KMS-11 (cell line): ENCODE results near the gene MXRA7.

ENCODE experiments used
- H2AFZ ChIP-seq: fragments of 200-600 bp; sonication (generic); 2 replicates; pipeline ENCODE4 v1.6.1; 2016; ENCODE audit warnings: antibody characterized with exemption, mixed run types, low read depth
- H3K27ac ChIP-seq: fragments of 200-600 bp; sonication (generic); 2 replicates; pipeline ENCODE4 v1.6.1; 2016; ENCODE audit warnings: mild to moderate bottlenecking, mixed run types
- H3K27me3 ChIP-seq: fragments of 200-600 bp; sonication (generic); 2 replicates; pipeline ENCODE4 v1.6.1; 2017; ENCODE audit warnings: mild to moderate bottlenecking, low read depth, mixed run types, moderate library complexity; ENCODE audit not compliant: insufficient read depth
- H3K36me3 ChIP-seq: fragments of 200-600 bp; sonication (generic); 2 replicates; pipeline ENCODE4 v1.6.1; 2017; ENCODE audit warnings: mild to moderate bottlenecking, mixed run types; ENCODE audit not compliant: insufficient read depth
- H3K4me1 ChIP-seq: fragments of 200-600 bp; sonication (generic); 2 replicates; pipeline ENCODE4 v1.6.1; 2016; ENCODE audit warnings: mild to moderate bottlenecking, low read depth, mixed run types; ENCODE audit not compliant: poor library complexity, severe bottlenecking
- H3K4me2 ChIP-seq: fragments of 200-600 bp; sonication (generic); 2 replicates; pipeline ENCODE4 v1.7.0; 2016; ENCODE audit warnings: mild to moderate bottlenecking, mixed run types
- H3K4me3 ChIP-seq: fragments of 200-600 bp; sonication (generic); IDR thresholded peaks from 2 replicates; pipeline ENCODE4 v1.6.1; 2017; ENCODE audit warnings: low read depth, low read length, mixed read lengths; ENCODE audit not compliant: insufficient read depth
- H3K79me2 ChIP-seq: fragments of 200-600 bp; sonication (generic); 2 replicates; pipeline ENCODE4 v1.6.1; 2016; ENCODE audit warnings: low read depth, mixed run types; ENCODE audit not compliant: insufficient read depth
- H3K9ac ChIP-seq: fragments of 200-600 bp; sonication (generic); 2 replicates; pipeline ENCODE4 v1.6.1; 2016; ENCODE audit warnings: mild to moderate bottlenecking, mixed run types
- H4K20me1 ChIP-seq: fragments of 200-600 bp; sonication (generic); 2 replicates; pipeline ENCODE4 v1.6.1; 2016; ENCODE audit warnings: mild to moderate bottlenecking, mixed run types; ENCODE audit not compliant: insufficient read depth
- TF ChIP-seq, protein P1 (sequence below): fragments of 200-600 bp; sonication (generic); conservative IDR thresholded peaks from 2 replicates; pipeline ENCODE4 v1.6.1; 2017; ENCODE audit warnings: low read depth, mild to moderate bottlenecking, antibody characterized with exemption, low read length, moderate library complexity, mixed read lengths

Gene MXRA7

DNA sequence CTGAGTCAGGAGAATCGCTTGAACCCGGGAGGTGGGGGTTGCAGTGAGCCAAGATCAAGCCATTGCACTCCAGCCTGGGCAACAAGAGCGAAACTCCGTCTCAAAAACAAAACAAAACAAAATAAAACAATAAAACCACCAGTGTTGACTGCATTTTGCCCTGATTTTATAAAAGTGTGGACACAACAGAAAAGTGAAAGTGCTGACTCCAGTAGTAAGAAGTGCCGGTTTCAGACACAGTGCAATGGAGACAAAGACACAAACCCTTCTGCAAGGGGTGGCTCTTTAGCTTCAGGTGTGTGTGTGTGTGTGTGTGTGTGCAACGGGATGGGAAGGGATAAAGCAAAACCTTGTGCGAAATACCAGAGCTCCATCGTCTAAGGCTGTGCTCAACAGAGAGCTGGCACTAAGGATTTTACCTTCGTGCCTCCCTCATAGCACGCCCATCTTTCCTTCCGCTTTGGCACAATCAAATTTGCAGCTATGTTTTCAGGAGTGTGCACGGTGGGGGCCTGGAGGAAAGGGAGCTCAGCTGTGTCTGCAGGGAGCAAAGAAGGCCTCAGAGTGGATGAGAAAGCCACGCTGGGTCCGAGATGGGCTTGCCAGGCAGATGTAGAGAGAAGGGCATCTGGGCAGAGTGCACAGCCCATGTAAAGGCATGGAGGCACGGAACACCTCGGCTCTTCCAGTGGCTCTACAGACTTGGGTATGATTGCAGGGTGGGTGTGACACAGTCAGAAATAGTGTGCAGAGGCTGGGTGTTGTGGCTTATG lies 15.5 kb downstream of the MXRA7 start:
- H3K79me2 ChIP-seq: no peaks in the 10 kb centered on the region
- peak overlapping the region; percentile 9 for H3K4me2 ChIP-seq
- H3K4me3 ChIP-seq: no peak overlapping the region
- no peak overlapping the region for H2AFZ ChIP-seq
- no peaks in the 10 kb centered on the region for H3K27me3 ChIP-seq
- peaks cover 24% of the 10 kb centered on the region for H3K4me1 ChIP-seq
- TF ChIP-seq, protein P1, sequence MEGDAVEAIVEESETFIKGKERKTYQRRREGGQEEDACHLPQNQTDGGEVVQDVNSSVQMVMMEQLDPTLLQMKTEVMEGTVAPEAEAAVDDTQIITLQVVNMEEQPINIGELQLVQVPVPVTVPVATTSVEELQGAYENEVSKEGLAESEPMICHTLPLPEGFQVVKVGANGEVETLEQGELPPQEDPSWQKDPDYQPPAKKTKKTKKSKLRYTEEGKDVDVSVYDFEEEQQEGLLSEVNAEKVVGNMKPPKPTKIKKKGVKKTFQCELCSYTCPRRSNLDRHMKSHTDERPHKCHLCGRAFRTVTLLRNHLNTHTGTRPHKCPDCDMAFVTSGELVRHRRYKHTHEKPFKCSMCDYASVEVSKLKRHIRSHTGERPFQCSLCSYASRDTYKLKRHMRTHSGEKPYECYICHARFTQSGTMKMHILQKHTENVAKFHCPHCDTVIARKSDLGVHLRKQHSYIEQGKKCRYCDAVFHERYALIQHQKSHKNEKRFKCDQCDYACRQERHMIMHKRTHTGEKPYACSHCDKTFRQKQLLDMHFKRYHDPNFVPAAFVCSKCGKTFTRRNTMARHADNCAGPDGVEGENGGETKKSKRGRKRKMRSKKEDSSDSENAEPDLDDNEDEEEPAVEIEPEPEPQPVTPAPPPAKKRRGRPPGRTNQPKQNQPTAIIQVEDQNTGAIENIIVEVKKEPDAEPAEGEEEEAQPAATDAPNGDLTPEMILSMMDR: no peak
- no peaks in the 10 kb centered on the region for H4K20me1 ChIP-seq
- H3K9ac ChIP-seq: no peak overlapping the region
- no peaks in the 10 kb centered on the region for H3K36me3 ChIP-seq
- H3K27ac ChIP-seq: no peak overlapping the region

DNA sequence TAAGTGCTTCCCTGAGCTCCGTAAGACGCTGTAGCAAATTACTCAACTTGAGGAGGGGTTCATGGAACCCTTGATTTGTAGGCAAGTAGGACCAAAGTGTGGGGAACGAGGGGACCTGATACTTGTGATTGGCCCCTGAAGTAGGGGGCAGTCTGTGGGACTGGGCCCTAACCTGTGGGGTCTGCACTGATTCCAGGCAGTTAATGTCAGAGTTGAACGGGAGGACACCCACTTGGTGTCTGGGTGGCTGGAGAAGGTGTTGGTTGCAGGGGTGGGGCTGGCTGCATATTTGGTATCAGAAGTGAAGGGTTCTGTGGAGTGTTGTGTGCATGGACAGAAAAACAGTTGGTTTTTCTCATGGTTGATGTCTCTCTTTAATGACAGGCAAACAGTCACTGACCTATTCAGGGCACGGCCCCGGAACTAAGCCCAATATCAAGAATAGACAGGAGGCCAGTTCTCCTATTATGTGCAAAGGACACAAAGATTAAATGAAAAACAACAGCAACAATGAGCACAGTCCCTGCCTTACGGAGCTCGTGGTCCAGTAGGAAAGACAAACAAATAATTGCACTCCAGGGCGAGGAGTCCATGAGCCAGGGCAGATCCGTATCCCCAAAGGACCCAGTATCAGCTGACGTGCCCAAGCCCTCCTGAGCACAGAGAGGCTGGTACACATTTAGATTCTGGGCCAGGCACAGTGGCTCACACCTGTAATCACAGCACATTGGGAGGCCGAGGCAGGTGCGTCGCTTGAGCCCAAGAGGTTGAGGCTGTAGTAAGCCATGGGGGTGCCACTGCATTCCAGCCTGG lies 19.2 kb downstream of the MXRA7 start:
- TF ChIP-seq, protein P1: no peak
- Histone ChIP-seq H3K4me1 (peaks cover 24% of the 10 kb centered on the region), H4K20me1 (no peaks in the 10 kb centered on the region), H3K4me2 (no peak overlapping the region), H3K9ac (no peak overlapping the region), H3K36me3 (no peaks in the 10 kb centered on the region), H3K27ac (no peak overlapping the region), H3K27me3 (no peaks in the 10 kb centered on the region), H3K4me3 (no peak overlapping the region), H3K79me2 (no peaks in the 10 kb centered on the region), H2AFZ (no peak overlapping the region)

DNA sequence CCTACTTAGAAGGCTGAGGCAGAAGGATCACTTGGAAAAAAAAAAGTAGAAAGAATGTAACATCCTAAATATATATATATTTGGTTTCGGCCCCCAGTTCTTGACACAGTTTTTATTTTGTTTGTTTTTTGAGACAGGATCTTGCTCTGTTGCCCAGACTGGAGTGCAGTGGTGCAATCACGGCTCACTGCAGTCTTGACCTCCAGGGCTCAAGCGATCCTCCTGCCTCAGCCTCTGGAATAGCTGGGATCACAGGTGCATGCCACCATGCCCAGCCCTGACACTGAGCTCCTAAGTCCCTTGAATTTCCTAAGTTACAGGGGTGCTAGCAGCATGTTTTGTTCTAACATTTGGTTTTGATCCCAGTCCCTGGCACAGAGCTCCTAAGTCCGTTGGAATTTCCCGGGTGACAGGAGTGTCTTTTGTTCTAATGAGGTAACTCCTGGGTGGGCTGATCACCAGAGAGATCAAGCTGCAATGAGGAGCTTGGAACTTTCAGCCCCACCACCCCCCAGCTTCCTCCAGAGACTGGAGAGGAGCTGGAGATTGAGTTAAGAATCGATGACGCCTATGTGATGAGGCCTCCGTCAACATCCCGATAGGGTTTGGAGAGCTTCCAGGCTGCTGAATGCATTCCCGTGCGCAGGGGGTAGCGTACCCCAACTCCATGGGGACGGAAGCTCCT lies 20.0 kb downstream of the MXRA7 start:
- Histone ChIP-seq H4K20me1 (no peaks in the 10 kb centered on the region), H3K27ac (no peak overlapping the region), H3K4me1 (peaks cover 17% of the 10 kb centered on the region), H3K4me2 (no peak overlapping the region), H3K9ac (no peak overlapping the region), H2AFZ (no peak overlapping the region), H3K79me2 (no peaks in the 10 kb centered on the region), H3K36me3 (no peaks in the 10 kb centered on the region), H3K4me3 (no peak overlapping the region), H3K27me3 (no peaks in the 10 kb centered on the region; the same call in 1 of the 2 replicates)
- TF ChIP-seq, protein P1: no peak

DNA sequence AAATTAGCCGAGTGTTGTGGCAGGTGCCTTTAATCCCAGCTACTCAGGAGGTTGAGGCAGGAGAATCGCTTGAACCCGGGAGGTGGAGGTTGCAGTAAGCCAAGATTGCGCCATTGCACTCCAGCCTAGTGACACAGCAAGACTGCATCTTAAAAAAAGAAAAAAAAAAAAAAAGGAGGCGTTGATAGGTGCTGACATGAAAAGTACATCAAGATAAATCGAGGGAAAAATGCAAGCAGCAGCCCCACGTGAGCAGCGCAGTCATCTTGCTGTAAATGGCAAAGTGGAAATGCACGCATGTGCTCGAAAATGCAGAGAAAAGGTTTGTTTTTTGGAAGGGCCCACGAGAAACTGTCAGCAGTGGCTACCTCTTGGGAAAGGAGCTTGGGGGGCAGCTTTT lies 20.9 kb downstream of the MXRA7 start:
- Histone ChIP-seq H3K79me2 (no peaks in the 10 kb centered on the region), H3K36me3 (no peaks in the 10 kb centered on the region), H2AFZ (no peak overlapping the region), H3K4me2 (no peak overlapping the region), H3K27ac (no peak overlapping the region), H3K9ac (no peak overlapping the region), H3K4me3 (no peak overlapping the region), H3K4me1 (peaks cover 8% of the 10 kb centered on the region), H4K20me1 (no peaks in the 10 kb centered on the region), H3K27me3 (no peaks in the 10 kb centered on the region; the same call in 1 of the 2 replicates)
- TF ChIP-seq, protein P1: no peak
